CD4-positive, alpha-beta T cell treated with Interferon gamma for 1 hour (primary cell): ENCODE data around the gene HDDC3.
"Not testable (repeated sequence)": the region's sequence is repeated elsewhere in the genome, so short reads cannot be mapped to it uniquely, and the experiment has no call there.

Experiments used
- DNase-seq: peaks from one replicate; pipeline ENCODE4 v3.0.0-alpha.2; 2020

HDDC3 gene

DNA sequence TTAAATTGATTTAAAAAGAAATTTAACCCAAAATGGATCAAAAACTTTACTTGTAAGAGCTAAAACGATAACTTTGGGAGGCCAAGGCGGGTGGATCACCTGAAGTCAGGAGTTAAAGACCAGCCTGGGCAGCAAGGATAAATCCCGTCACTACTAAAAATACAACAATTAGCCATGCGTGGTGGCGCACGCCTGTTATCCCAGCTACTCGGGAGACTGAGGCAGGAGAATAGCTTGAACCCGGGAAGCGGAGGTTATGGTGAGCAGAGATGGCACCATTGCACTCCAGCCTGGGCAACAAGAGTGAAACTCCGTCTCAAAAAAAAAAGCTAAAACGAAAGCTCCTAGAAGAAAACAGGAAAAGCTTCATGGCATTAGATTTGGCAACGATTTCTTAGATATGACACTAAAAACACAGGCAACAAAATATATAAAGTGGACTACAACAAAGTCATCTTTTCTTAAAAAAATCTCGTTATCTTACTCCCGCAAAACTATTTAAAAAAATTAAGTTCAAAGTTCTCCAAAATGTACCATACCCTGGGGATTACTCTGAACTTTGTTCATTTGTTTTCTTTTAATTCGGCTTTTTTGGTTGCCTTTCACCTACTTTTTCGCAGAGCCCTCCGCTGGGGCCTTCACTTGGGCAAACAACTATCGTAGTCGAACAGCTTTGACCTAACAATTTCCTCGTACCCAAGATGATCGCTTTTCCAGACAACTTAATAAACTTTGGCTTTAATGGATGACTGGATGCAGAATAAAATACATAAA, 2.9 kb downstream of the HDDC3 start:
- no peak for DNase-seq

DNA sequence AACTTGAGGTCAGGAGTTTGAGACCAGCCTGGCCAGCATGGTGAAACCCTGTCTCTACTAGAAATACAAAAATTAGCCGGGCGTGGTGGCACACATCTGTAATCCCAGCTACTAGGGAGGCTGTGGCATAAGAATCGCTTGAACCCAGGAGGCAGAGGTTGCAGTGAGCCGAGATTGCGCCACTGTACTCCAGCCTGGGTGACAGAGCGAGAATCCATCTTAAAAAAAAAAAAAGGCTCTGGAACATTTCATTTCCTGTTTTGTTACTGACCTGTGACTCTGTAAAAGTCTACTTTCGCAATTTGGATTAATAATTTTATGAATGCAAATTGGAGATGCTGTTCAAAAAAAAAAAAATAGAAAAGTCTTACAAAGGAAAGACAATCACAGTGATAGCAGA, 4.2 kb downstream of the HDDC3 start:
- not testable (repeated sequence) for DNase-seq

DNA sequence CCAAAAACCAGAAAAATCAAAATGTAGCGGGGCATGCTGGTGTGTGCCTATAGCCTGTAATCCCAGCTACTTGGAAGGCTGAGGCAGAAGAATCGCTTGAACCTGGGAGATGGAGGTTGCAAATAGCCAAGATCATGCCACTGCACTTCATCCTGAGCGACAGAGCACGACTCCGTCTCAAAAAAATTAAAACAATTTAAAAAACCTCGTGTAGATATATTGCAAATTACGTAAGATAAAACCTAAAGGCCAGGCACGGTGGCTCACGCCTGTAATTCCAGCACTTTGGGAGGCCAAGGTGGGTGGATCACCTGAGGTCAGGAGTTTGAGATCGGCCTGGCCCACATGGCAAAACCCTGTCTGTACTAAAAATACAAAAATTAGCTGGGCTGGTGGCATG, 5.6 kb downstream of the HDDC3 start:
- DNase-seq, result not testable (repeated sequence)

- no peak for DNase-seq
Measured at GRCh38 chr15:90924375-90924774, 8.0 kb downstream of the HDDC3 start.

- not testable (repeated sequence) for DNase-seq
Measured at GRCh38 chr15:90922712-90923322, 9.5 kb downstream of the HDDC3 start.

- no peak for DNase-seq
Measured at GRCh38 chr15:90921887-90922286, 10.5 kb downstream of the HDDC3 start.

DNA sequence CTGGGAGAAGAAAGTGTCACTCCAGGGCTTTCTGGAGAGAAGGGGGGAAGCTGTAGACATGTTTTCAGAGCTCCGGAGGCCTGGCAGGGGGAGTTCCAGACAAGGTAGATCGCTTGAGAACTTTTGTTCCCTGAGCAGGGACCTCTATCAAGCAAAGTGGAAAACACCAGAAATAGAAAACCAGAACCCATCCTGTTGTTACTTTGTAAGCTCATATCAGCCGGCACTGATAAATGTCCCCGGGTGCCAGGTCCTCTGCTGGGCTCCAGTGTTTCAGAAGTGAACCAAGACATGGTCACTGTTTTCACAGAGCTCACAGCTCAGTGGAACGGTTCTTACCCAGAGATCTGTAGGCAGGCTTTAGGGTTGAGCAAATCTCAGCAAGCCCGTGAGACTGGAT, 13.5 kb downstream of the HDDC3 start:
- DNase-seq, result no peak

DNA sequence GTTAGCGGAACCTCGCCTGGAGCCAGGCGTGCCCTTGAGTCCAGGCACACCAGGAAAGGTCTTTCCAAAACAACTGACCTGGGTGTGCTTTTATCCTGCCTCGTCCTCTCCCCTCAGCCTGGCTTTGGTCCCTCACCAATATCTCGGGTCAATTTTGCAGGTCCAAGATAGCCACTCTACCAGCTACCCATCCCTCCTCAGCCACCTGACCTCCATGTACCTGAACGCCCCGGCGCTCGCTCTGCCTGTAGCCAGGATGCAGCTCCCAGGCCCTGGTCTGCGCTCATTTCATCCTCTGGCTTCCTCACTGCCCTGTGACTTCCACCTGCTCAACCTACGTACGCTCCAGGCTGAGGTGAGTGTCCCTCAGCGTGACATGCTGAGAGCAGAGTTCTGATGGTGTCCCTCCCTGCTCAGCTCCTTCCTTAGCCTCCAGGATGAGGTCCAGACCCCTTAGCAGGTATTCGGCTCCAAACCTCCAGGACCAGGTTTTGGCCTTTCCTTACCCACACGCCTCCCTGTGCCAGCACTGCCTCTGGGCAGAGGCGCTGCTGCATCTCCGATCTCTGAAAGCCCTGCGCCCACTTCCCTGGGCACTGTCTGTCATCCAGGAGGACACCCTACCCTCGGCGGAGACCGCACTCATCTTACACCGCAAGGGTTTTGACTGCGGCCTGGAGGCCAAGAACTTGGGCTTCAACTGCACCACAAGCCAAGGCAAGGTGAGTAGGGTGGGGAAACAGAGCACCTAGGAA, 14.1 kb downstream of the HDDC3 start:
- no peak for DNase-seq

DNA sequence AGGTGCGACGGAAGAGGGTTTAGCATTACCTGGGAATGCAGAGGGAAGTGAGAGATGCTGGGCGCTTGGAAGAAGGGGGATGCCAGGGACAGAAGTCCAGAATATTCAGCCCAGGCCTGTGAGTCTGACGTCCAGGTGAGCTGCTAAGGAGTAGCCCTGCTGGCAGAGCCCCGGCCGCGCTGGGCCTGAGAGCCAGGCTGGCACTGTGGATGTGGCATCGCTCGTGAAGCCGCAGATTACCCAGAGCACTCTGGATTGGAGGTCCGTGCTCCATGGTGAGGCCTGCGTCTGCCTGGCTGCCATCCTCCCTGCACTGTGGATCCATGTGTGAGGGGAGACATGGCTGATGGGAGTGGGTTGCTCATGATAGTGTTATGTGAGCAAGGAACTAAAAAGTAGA, 14.8 kb downstream of the HDDC3 start:
- DNase-seq, result no peak

DNA sequence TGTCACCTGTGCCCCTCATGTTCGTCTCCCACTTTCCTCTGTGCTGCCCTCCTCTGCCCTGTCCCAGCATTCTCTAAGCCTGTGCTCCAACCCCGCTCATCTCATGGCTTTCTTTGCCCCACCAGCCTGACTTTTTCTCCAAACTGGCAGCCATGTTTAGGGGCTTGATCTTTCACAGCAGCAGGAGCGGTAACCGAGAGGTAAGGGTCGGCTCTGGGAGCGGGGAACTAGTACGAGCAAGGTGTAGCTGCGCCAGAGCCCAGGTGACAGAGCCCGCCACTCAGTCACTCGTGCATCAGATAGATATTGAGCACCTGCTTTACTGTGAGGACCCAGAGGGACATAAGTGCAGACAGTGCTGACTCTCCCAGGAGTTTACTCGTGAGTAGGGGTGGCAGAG, 15.9 kb downstream of the HDDC3 start:
- DNase-seq, result no peak

GRCh38 chr15:90915808-90916440, 16.4 kb downstream of the HDDC3 start:
- DNase-seq, result peak; percentile 73

DNA sequence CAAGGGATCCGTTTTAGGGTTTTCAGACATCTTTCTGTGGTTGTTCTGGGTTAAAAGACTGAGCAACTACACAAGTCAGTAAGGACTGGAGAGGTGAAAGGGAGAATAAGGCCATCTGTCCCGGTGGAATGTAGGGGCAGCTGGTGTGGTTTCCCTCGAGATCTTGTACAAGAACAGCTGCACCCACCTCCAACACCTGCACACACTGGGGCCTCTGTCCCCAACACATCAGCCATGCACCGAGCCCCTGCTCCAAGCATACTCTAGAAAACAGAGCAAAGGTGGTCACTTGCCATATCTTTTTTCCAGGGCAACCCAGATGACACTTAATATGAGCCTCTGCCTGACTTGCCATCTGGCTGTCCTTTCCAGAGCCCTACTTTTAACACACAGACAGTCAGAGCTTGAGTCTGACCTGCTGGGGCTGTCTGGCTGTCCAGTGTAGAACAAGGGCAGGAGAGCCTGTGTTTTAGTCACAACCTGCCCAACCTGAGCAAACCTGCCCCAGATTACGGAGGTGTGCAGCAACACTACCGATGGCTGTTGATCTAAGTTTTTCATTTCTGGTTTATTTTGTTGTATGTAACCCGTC, 17.0 kb downstream of the HDDC3 start:
- DNase-seq, result no peak

DNA sequence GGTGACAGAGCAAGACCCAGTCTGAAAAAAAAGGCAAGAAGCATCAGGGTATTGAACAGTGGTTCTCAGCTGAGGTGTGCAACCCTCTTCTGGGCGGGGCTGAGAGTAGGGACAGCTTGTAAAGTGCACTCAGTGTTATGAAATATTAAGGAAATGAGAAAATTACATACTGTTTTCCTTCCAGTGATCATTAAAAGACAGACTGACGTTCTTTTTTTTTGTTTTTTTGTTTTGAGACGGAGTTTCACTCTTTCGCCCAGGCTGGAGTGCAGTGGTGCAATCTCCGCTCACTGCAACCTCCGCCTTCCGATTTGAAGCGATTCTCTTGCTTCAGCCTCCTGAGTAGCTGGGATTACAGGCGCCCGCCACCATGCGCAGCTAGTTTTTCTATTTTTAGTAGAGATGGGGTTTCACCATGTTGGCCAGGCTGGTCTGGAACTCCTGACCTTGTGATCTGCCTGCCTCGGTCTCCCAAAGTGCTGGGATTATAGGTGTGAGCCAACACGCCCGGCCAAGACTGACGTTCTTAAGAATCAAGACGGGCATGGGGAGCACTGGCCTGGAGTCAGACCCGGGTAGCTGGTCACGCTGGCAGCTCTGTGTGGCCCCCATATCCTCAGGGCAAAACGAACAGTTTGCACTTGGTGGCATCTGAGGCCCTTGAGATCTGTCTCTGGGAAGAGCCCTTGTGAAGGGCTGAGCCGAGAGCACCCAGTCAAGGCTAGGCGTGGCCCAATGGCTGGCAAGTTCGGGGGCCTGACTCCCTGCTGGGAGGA, 17.9 kb downstream of the HDDC3 start:
- DNase-seq, result no peak

GRCh38 chr15:90913398-90913944, 18.9 kb downstream of the HDDC3 start:
- DNase-seq, result no peak

GRCh38 chr15:90912770-90913075, 19.6 kb downstream of the HDDC3 start:
- DNase-seq, result no peak

DNA sequence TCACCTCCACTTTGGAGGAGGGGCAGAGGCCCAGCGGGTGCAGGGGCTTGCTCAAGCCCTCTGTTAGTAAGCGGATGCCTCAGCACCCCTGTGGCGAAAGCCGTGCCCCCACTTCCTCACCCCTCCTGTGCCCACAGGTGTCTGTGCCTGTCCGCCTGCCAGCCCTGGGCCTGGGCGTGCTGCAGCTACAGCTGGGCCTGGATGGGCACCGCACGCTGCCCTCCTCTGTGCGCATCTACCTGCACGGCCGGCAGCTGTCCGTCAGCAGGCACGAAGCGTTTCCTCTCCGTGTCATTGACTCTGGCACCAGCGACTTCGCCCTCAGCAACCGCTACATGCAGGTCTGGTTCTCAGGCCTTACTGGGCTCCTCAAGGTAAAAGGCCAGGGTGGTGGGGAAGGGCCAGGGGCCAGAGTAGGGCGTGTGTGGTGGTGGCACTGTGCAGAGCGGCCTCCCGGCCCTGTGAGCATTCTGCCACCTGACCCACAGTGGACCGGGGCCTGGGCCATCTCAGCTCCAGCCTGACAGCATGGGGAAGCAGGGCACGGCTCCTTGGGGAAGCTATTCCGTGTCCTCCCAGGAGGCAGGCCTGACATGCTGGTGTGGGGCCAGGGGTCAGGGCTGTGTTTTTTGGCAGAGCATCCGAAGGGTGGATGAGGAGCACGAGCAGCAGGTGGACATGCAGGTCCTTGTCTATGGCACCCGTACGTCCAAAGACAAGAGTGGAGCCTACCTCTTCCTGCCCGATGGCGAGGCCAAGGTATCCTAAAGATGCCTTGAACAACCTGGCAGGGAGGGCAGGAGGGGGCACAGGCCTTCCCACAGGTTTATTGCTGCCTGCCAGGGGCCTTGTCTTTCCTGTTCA, 20.2 kb downstream of the HDDC3 start:
- no peak for DNase-seq

GRCh38 chr15:90911302-90911623, 21.1 kb downstream of the HDDC3 start:
- no peak for DNase-seq

GRCh38 chr15:90910441-90911301, 21.7 kb downstream of the HDDC3 start:
- no peak for DNase-seq

DNA sequence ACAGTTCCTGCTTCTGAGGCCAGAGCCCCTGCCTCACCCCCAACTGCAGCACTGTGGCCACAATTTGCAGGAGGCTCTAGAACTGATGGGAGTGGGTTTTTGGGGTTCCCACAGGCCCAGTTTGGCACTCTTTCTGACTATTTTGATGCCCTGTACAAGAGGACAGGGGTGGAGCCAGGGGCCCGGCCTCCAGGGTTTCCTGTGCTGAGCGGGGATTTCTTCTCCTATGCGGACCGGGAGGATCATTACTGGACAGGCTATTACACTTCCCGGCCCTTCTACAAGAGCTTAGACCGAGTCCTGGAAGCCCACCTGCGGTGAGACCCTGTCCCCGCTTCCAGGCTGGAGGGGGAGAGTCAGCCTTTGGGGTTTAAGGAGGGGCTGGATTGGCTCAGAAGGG, 22.4 kb downstream of the HDDC3 start:
- no peak for DNase-seq

DNA sequence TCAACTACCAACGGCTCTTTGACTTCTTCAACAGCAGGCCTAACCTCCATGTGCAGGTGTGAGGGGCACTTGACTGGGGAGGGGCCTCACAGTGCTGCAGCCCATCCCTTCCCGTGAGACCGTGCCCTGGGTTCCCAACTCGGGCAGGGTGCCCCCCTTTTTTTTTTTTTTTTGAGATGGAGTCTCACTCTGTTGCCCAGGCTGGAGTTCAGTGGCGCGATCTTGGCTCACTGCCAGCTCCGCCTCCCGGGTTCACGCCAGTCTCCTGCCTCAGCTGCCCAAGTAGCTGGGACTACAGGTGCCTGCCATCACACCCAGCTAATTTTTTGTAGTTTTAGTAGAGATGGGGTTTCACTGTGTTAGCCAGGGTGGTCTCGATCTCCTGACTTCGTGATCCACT, 22.9 kb downstream of the HDDC3 start:
- not testable (repeated sequence) for DNase-seq
